Uterus (tissue), 2 donors: ENCODE data around the gene GNPTAB.

Experiments used
- POLR2A ChIP-seq, 2 donors: fragments of 450-650 bp; IDR thresholded peaks; one replicate each; pipeline ENCODE4 v1.6.1; 2016; ENCODE audit warnings: antibody characterized with exemption in 2 of 2, mild to moderate bottlenecking in 1 of 2, moderate library complexity in 1 of 2
- TF ChIP-seq, protein P1 (sequence below), 4 experiments: fragments of 200-600 bp in 2 of 4; fragments of 450-650 bp in 2 of 4; sonication (generic) in 2 of 4; IDR thresholded peaks; one replicate each; pipeline ENCODE4 v1.5.1; 2016 to 2019; ENCODE audit warnings: antibody characterized with exemption in 4 of 4, mild to moderate bottlenecking in 2 of 4, moderate library complexity in 1 of 4

DNA sequence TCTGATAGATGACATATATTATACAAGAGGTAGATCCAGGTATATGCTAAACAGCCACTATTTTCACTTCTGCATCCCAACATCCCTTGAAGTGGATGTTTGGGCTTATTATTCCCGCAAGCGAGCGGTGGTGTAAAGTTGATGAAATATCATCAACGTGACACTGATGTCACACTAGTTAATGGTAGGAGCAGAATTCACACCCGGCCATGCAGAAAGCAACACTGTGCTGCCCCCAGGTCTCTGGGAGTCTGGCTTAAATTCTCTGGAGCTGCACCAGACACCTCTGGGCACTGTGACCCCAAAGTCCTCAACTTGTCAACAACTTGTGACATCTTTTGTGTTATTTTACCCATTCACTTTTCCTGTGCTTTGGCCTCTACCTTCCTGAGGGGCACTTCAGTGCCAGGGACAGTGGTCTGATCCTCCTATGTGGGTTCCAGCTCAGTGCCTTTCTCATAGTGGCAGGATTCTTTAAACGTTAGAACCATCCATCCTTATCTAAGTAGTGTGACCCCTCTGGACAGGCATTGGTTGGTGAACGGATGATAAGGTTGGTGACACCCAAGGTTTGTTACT lies 47.6 kb upstream of the GNPTAB start:
- TF ChIP-seq, protein P1, sequence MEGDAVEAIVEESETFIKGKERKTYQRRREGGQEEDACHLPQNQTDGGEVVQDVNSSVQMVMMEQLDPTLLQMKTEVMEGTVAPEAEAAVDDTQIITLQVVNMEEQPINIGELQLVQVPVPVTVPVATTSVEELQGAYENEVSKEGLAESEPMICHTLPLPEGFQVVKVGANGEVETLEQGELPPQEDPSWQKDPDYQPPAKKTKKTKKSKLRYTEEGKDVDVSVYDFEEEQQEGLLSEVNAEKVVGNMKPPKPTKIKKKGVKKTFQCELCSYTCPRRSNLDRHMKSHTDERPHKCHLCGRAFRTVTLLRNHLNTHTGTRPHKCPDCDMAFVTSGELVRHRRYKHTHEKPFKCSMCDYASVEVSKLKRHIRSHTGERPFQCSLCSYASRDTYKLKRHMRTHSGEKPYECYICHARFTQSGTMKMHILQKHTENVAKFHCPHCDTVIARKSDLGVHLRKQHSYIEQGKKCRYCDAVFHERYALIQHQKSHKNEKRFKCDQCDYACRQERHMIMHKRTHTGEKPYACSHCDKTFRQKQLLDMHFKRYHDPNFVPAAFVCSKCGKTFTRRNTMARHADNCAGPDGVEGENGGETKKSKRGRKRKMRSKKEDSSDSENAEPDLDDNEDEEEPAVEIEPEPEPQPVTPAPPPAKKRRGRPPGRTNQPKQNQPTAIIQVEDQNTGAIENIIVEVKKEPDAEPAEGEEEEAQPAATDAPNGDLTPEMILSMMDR (IDR thresholded peaks at IDR 0.05) = no peak
- TF ChIP-seq POLR2A (IDR thresholded peaks at IDR 0.05) = no peak
